ACC112 (cell line): ENCODE data around the gene TBC1D22A.
A peak's percentile ranks its signal among the peaks of the same experiment; 100 is the strongest.
"Not testable (repeated sequence)": the region's sequence is repeated elsewhere in the genome, so short reads cannot be mapped to it uniquely, and the experiment has no call there.

Source experiments
- H2AFZ ChIP-seq: fragments of 200-600 bp; sonication (generic); one replicate; pipeline ENCODE4 v1.6.0; 2017; ENCODE audit warnings: antibody characterized with exemption, low read length; ENCODE audit not compliant: unreplicated experiment
- H3K27ac ChIP-seq: fragments of 200-600 bp; sonication (generic); 2 replicates; pipeline ENCODE4 v1.5.1; 2014; ENCODE audit warnings: low read depth, mild to moderate bottlenecking, antibody characterized with exemption, low read length, moderate library complexity
- H3K27me3 ChIP-seq: fragments of 200-600 bp; sonication (generic); 2 replicates; pipeline ENCODE4 v1.6.1; 2014; ENCODE audit warnings: mild to moderate bottlenecking, antibody characterized with exemption, low read length, moderate library complexity, mixed read lengths; ENCODE audit not compliant: insufficient read depth
- H3K36me3 ChIP-seq: fragments of 200-600 bp; sonication (generic); 2 replicates; pipeline ENCODE4 v1.6.1; 2016; ENCODE audit warnings: mild to moderate bottlenecking, antibody characterized with exemption, low read length, moderate library complexity, mixed read lengths; ENCODE audit not compliant: insufficient read depth
- H3K4me1 ChIP-seq: fragments of 200-600 bp; sonication (generic); one replicate; pipeline ENCODE4 v1.6.1; 2016; ENCODE audit warnings: low read length, mixed read lengths; ENCODE audit not compliant: insufficient read depth, unreplicated experiment, control insufficient read depth
- H3K4me3 ChIP-seq: fragments of 200-600 bp; sonication (generic); 2 replicates; pipeline ENCODE4 v1.5.1; 2014; ENCODE audit warnings: mild to moderate bottlenecking, low read depth, low read length
- H3K79me2 ChIP-seq: fragments of 200-600 bp; sonication (generic); one replicate; pipeline ENCODE4 v1.6.0; 2016; ENCODE audit warnings: low read length; ENCODE audit not compliant: control insufficient read depth, unreplicated experiment, insufficient read depth

Gene TBC1D22A

GRCh38 chr22:46815896-46816731, 53.7 kb downstream of the TBC1D22A start:
- peaks cover 3% of the 10 kb centered on the region for H3K79me2 ChIP-seq
- no peaks in the 10 kb centered on the region for H3K27me3 ChIP-seq
- peak overlapping the region; percentile 57; the same call in 1 of the 2 replicates for H3K27ac ChIP-seq
- H3K4me3 ChIP-seq, result no peak overlapping the region
- H2AFZ ChIP-seq, result no peak overlapping the region
- peaks cover 12% of the 10 kb centered on the region for H3K4me1 ChIP-seq
- no peaks in the 10 kb centered on the region for H3K36me3 ChIP-seq

GRCh38 chr22:46817390-46817789, 54.9 kb downstream of the TBC1D22A start:
- H3K27ac ChIP-seq, H3K79me2 ChIP-seq, H2AFZ ChIP-seq, H3K36me3 ChIP-seq, H3K27me3 ChIP-seq, H3K4me3 ChIP-seq: not testable (repeated sequence)
- H3K4me1 ChIP-seq, result peaks cover 12% of the 10 kb centered on the region

DNA sequence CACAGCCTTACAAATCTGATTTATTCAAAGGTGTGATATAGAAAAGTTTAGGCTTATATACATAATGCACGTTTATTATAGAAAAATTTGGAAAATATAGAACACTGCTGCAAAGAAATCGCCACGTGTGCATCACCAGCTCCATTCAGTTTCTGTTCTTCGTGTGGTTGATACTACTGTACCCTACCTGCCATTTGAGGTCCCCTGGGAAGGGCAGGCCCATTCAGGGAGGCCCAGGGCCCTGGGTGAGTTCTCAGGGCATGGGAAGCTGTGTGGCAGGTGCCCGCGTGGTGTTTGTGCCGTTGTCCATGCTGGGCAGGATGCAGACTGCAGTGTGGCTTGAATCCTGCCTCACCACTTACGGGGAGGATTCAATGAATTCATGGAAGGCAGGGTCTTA, 60.8 kb downstream of the TBC1D22A start:
- Histone ChIP-seq H3K4me1 (no peaks in the 10 kb centered on the region), H3K27ac (no peak overlapping the region), H3K36me3 (no peaks in the 10 kb centered on the region), H3K27me3 (no peaks in the 10 kb centered on the region), H2AFZ (no peak overlapping the region), H3K4me3 (no peak overlapping the region), H3K79me2 (peaks cover 6% of the 10 kb centered on the region)

GRCh38 chr22:46823654-46824053, 61.2 kb downstream of the TBC1D22A start:
- Histone ChIP-seq H3K27me3 (no peaks in the 10 kb centered on the region), H3K27ac (no peak overlapping the region), H3K4me3 (no peak overlapping the region), H3K79me2 (peaks cover 6% of the 10 kb centered on the region), H3K4me1 (peaks cover 1% of the 10 kb centered on the region), H3K36me3 (no peaks in the 10 kb centered on the region), H2AFZ (no peak overlapping the region)

- Histone ChIP-seq H3K4me1 (peaks cover 9% of the 10 kb centered on the region), H3K4me3 (no peak overlapping the region), H3K27ac (no peak overlapping the region), H3K27me3 (no peaks in the 10 kb centered on the region), H2AFZ (no peak overlapping the region), H3K79me2 (peaks cover 6% of the 10 kb centered on the region), H3K36me3 (no peaks in the 10 kb centered on the region)
Measured at GRCh38 chr22:46824344-46824909, 62.0 kb downstream of the TBC1D22A start.

DNA sequence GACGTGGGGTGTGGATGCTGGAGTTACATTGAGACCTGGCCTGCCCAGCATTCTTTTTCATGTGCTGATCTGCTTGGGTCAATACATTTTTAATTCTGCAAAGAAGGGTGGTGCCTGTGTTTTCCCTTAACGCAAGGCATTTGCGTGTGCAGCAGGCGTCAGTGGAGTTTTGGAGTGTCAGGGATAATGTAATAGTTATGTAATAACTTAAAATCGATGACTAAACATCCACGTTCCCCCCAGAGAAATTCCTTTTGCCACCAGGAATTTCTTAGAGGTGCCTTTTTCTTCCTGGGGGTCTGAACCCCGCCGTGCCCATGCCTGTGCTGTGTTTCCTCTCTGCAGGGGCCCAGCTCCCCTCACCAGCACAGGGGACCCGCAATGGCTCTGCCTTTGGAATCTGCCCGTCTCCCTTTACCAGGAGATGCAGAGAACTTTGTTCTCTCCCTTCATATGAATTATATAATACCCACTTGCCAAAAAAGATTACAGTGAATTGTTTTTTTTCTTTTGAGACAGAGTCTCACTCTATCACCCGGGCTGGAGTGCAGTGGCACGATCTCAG, 62.6 kb downstream of the TBC1D22A start:
- peaks cover 15% of the 10 kb centered on the region for H3K4me1 ChIP-seq
- no peak overlapping the region for H2AFZ ChIP-seq
- H3K27ac ChIP-seq, result no peak overlapping the region
- H3K27me3 ChIP-seq, result no peaks in the 10 kb centered on the region
- H3K79me2 ChIP-seq, result peaks cover 6% of the 10 kb centered on the region
- no peak overlapping the region for H3K4me3 ChIP-seq
- H3K36me3 ChIP-seq, result no peaks in the 10 kb centered on the region

DNA sequence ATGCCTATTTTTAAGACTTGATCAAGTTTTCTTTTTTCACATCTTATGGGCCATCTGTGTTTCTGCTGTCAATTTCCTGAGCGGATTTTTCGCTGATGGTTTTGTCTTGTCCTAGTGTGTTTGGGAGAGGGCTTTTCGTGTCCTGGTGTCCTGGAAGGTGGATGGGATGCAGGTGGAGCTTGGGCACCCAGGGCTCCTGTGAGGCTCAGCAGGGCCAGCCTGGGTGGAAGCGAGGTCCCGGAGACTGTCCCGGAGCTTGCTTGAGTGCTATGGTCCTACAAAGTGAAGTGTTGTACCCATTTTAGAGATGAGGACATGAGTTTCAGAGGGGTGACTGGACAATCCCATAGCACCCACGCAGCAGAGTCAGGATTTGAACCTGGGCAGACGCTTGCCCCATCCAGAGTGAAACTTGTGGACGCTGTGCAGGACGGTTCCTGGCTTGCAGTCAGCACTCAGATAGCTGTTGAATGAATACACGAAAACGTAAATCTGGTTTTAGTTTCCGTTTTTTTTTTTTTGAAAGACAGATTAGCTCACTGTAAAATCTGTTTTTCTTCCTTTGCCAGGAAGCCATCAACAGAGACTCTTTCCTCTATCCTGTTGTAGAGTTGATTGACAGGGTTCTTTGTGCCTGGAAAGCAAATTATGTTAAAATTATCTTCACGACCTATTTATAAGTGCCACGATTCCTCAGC, 64.1 kb downstream of the TBC1D22A start:
- no peaks in the 10 kb centered on the region for H3K36me3 ChIP-seq
- H3K79me2 ChIP-seq, result peaks cover 15% of the 10 kb centered on the region
- no peak overlapping the region for H2AFZ ChIP-seq
- H3K4me3 ChIP-seq, result no peak overlapping the region
- peaks cover 26% of the 10 kb centered on the region for H3K4me1 ChIP-seq
- no peaks in the 10 kb centered on the region for H3K27me3 ChIP-seq
- H3K27ac ChIP-seq, result no peak overlapping the region

DNA sequence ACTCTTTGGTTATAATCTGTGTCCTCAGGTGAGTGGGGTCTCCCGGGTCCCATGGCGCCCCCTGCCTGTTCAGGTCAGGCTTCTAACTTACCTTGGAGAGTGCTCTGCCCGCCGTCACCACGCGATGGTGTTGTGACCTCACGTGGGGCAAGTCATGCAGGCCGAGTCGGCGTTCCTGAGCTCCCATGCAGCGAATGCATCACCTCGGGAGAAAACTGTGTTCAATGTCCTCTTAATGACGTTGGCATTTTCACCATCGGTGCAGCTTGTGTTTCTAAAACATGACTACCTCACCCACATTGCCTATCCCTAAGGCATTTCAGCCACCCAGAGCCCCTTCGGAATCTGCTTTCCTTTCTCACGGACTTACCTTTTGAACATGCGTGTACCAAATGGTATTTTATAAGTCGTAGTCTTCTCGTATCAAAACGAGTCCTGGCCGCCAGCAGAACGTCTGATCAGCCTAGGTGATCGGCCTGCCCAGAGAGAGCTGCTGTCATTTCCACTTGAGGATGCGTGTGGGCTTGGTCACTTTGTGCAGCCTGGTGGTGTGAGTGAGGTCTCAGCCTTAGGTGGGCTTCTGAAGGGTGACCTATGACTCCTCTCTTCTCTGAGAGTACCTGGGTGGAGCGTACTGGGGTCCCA, 64.8 kb downstream of the TBC1D22A start:
- Histone ChIP-seq H3K27ac (no peak overlapping the region), H2AFZ (no peak overlapping the region), H3K4me3 (no peak overlapping the region), H3K36me3 (no peaks in the 10 kb centered on the region), H3K4me1 (peaks cover 26% of the 10 kb centered on the region), H3K79me2 (peaks cover 17% of the 10 kb centered on the region), H3K27me3 (no peaks in the 10 kb centered on the region)

DNA sequence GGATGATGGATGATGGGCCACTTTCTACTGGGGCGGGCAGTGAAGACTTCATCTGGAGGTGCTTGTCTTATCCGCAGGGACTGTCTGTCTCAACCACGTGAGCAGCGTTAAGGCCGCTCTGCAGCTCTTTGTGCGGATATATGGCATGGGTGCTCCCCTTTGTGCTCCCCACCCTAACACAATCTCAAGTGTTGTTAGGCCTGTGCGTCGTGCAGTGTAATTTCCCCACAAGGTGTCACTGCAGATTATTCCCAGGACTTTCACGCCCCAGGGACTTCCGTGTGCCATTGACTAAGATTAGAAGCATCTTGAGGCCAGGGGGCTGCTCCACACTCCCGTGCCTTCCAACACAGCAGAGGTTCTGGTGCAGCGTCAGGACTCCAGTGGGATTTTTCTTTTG, 65.3 kb downstream of the TBC1D22A start:
- Histone ChIP-seq H3K36me3 (no peaks in the 10 kb centered on the region), H3K4me3 (no peak overlapping the region), H3K79me2 (peaks cover 17% of the 10 kb centered on the region), H3K4me1 (peaks cover 26% of the 10 kb centered on the region), H3K27ac (no peak overlapping the region), H3K27me3 (no peaks in the 10 kb centered on the region), H2AFZ (no peak overlapping the region)

GRCh38 chr22:46828323-46828900, 66.0 kb downstream of the TBC1D22A start:
- H3K27ac ChIP-seq, result 0 out of 2 replicates have a peak overlapping the region, but pooled peaks have one; percentile 81

More at GRCh38 chr22:46828323-46828900, 66.0 kb downstream of the TBC1D22A start:
- no peak overlapping the region for H3K4me3 ChIP-seq
- no peaks in the 10 kb centered on the region for H3K27me3 ChIP-seq
- H3K36me3 ChIP-seq, result no peaks in the 10 kb centered on the region
- no peak overlapping the region for H2AFZ ChIP-seq
- H3K79me2 ChIP-seq, result peaks cover 17% of the 10 kb centered on the region
- peaks cover 26% of the 10 kb centered on the region for H3K4me1 ChIP-seq
